Mesothelial cell of epicardium (in vitro differentiated cells): ENCODE data around the gene GABRB1. TPM values are rescaled to one million over a fixed set of nuclear protein-coding genes. Genes with fewer than 3 reads are reported as not detected.

Experiments used
- DNase-seq, 2 experiments: peaks; one replicate each; pipeline ENCODE4 v3.0.0; 2021; ENCODE audit warnings: low spot score in 2 of 2; ENCODE audit not compliant: unreplicated experiment in 2 of 2
- H3K27ac Mint-ChIP-seq: 2 replicates; pipeline ENCODE4 v1.8.0; 2021; ENCODE audit warnings: mixed read lengths
- H3K27me3 Mint-ChIP-seq: 2 replicates; pipeline ENCODE4 v1.8.0; 2021; ENCODE audit warnings: low read depth, mixed read lengths
- H3K36me3 Mint-ChIP-seq: 2 replicates; pipeline ENCODE4 v1.8.0; 2021; ENCODE audit warnings: mixed read lengths
- H3K4me1 Mint-ChIP-seq: 2 replicates; pipeline ENCODE4 v1.8.0; 2021; ENCODE audit warnings: mixed read lengths
- H3K4me3 Mint-ChIP-seq: 2 replicates; pipeline ENCODE4 v1.8.0; 2021; ENCODE audit warnings: mild to moderate bottlenecking, moderate library complexity, mixed read lengths
- H3K9me3 Mint-ChIP-seq: 2 replicates; pipeline ENCODE4 v1.8.0; 2021; ENCODE audit warnings: mixed read lengths
- total RNA-seq: library from RNA; stranded (reverse); gene quantifications from 3 replicates; pipeline ENCODE4 v1.2.1, GENCODE V29; 2021
- TF ChIP-seq, protein P1 (sequence below): fragments of 200-600 bp; sonication (generic); IDR thresholded peaks from one replicate; pipeline ENCODE4 v1.5.0; 2021; ENCODE audit warnings: antibody characterized with exemption; ENCODE audit not compliant: unreplicated experiment

GABRB1 gene
- total RNA-seq, 1 donor from 2014 or later, result not detected

DNA sequence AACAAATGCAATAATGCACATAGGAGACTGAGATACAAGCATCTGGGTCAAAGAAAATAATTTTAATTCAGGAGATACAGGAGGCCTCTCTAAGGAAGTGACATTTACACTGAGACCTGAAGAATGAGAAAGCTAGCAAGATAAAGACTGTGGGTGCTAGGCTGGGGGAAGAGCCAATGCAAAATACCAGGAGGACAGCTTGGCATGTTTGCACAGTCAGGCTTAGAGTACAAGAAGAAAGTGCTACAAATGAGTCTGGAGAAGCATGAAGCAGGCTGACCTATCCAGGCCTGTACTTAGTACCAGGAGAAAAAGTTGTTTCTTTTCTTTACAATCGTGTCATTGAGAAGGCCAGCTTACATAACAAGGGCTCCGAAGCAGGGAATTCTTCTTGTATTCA is 56.9 kb downstream of the GABRB1 start:
- Mint-ChIP-seq H3K27ac (no peak overlapping the region), H3K9me3 (no peaks in the 10 kb centered on the region), H3K4me3 (no peak overlapping the region), H3K27me3 (peaks cover 11% of the 10 kb centered on the region), H3K36me3 (no peaks in the 10 kb centered on the region), H3K4me1 (no peaks in the 10 kb centered on the region)
- TF ChIP-seq, protein P1, sequence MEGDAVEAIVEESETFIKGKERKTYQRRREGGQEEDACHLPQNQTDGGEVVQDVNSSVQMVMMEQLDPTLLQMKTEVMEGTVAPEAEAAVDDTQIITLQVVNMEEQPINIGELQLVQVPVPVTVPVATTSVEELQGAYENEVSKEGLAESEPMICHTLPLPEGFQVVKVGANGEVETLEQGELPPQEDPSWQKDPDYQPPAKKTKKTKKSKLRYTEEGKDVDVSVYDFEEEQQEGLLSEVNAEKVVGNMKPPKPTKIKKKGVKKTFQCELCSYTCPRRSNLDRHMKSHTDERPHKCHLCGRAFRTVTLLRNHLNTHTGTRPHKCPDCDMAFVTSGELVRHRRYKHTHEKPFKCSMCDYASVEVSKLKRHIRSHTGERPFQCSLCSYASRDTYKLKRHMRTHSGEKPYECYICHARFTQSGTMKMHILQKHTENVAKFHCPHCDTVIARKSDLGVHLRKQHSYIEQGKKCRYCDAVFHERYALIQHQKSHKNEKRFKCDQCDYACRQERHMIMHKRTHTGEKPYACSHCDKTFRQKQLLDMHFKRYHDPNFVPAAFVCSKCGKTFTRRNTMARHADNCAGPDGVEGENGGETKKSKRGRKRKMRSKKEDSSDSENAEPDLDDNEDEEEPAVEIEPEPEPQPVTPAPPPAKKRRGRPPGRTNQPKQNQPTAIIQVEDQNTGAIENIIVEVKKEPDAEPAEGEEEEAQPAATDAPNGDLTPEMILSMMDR, result no peak
- DNase-seq, result no peak

DNA sequence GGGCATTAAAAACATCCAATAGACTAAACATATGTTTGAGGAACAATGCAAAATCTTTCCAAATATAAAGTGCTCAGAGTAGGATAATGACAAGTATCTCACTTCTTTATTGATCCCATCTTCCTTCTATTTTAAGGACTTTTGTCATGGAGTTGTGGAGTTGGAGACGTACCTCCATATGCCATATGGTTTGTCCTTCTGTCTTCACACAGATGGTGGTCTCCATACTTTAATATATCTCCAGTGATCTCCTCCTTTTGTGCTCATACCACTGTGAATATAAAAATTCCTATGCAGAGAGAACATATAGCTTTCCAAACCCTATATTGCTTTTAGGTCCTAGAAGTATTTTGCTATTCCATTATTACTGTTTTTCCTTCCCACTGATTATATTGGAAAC is 64.5 kb downstream of the GABRB1 start:
- no peak overlapping the region for H3K4me3 Mint-ChIP-seq
- H3K4me1 Mint-ChIP-seq, result no peaks in the 10 kb centered on the region
- H3K27me3 Mint-ChIP-seq, result peaks cover 4% of the 10 kb centered on the region
- no peak for DNase-seq
- TF ChIP-seq, protein P1, result no peak
- H3K36me3 Mint-ChIP-seq, result no peaks in the 10 kb centered on the region
- no peak overlapping the region for H3K27ac Mint-ChIP-seq
- H3K9me3 Mint-ChIP-seq, result no peaks in the 10 kb centered on the region

DNA sequence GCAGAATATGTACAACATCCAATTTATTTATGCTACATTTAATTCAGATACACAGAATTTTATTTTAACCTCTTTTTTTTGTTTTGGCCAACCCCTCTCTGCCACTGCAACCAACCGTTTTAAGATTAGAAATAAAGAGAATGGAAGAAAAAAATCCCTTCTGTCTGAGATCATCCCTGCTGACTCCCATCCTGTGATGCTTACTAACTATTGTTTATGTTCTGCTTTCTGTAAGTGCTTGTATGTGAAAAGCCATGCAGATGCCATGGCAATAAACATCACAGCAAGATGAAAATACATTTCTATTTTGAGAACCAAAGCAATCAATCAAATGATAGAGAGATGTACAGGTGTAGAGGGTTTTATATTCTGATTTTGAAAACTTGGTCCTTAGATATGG is 70.1 kb downstream of the GABRB1 start:
- TF ChIP-seq, protein P1, result no peak
- no peak overlapping the region for H3K27ac Mint-ChIP-seq
- peaks cover 21% of the 10 kb centered on the region for H3K27me3 Mint-ChIP-seq
- no peak overlapping the region for H3K4me3 Mint-ChIP-seq
- H3K4me1 Mint-ChIP-seq, result no peaks in the 10 kb centered on the region
- H3K36me3 Mint-ChIP-seq, result no peaks in the 10 kb centered on the region
- no peaks in the 10 kb centered on the region for H3K9me3 Mint-ChIP-seq
- no peak for DNase-seq

DNA sequence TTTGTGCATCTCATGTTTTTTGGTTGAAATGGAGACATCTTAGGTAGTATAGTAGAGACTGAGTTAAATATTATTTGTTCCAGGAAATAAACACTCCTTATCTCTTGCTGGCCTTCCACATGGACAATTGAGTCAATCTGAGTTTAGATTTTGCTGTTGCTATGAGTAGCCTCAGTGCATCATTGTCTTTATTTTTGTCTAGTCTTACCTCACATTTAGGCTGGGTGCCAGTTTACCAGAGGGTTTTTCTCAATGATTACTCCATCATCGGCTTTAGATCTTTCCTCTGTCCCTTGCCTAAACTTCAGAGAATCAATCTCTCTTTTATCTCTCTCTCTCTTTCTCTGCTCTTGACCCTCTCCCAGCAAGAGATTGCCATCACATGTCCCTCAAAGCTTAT is 73.6 kb downstream of the GABRB1 start:
- H3K27me3 Mint-ChIP-seq, result peaks cover 25% of the 10 kb centered on the region
- no peaks in the 10 kb centered on the region for H3K4me1 Mint-ChIP-seq
- TF ChIP-seq, protein P1, result no peak
- no peaks in the 10 kb centered on the region for H3K36me3 Mint-ChIP-seq
- H3K9me3 Mint-ChIP-seq, result no peaks in the 10 kb centered on the region
- H3K27ac Mint-ChIP-seq, result no peak overlapping the region
- H3K4me3 Mint-ChIP-seq, result no peak overlapping the region
- no peak for DNase-seq

DNA sequence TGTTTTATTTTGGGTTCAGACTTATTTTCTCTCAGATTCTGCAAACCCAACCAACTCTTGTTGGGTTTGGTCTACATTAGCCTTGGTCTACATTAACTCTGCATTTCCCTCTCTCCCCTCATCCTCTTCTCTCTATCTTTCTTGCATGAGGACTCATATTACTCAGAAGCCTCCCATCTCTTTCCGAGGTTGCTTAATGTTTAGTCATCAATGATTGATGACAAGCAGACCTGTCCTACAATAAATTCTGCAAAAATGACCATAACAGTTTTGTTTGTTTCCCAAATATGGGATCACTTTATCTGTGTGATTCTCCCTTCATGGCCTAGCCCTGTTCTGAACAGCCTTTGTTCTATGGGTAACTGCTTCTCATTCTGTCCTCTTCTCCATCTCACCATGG is 75.2 kb downstream of the GABRB1 start:
- DNase-seq, result no peak
- Mint-ChIP-seq H3K36me3 (no peaks in the 10 kb centered on the region), H3K4me1 (no peaks in the 10 kb centered on the region), H3K4me3 (no peak overlapping the region), H3K9me3 (no peaks in the 10 kb centered on the region), H3K27ac (no peak overlapping the region), H3K27me3 (peaks cover 23% of the 10 kb centered on the region)
- TF ChIP-seq, protein P1, result no peak

DNA sequence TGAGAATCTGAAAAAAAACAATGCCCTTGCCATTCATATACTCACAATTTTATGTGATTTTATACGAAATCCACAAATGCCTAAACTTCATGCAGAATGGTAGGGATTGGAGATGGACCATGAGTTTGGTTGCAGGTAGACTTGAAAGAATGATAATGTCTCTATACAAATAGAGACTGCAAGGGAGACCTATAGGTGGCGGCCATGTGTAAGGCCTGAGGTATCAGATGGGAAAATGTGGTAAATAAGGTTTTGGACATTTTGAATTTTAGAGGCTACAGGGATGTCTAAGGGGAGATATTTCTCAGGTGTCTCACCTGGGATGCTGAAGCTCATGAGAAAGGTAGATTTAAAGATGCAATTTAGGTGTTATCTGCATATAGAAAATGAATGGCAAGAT is 78.0 kb downstream of the GABRB1 start:
- Mint-ChIP-seq H3K9me3 (no peaks in the 10 kb centered on the region), H3K27me3 (peaks cover 15% of the 10 kb centered on the region), H3K4me1 (no peaks in the 10 kb centered on the region), H3K27ac (no peak overlapping the region), H3K36me3 (no peaks in the 10 kb centered on the region), H3K4me3 (no peak overlapping the region)
- DNase-seq, result no peak
- TF ChIP-seq, protein P1, result no peak
